NOMO-1 treated with DMSO at 0.1 percent for 48 hours (cell line): ENCODE data around the gene EFCAB13.
"Not testable (repeated sequence)": the region's sequence is repeated elsewhere in the genome, so short reads cannot be mapped to it uniquely, and the experiment has no call there.

ENCODE experiments used
- DNase-seq: peaks from one replicate; lab custom pipeline; 2025; ENCODE audit not compliant: unreplicated experiment; lab: John Stamatoyannopoulos, UW

Gene EFCAB13

DNA sequence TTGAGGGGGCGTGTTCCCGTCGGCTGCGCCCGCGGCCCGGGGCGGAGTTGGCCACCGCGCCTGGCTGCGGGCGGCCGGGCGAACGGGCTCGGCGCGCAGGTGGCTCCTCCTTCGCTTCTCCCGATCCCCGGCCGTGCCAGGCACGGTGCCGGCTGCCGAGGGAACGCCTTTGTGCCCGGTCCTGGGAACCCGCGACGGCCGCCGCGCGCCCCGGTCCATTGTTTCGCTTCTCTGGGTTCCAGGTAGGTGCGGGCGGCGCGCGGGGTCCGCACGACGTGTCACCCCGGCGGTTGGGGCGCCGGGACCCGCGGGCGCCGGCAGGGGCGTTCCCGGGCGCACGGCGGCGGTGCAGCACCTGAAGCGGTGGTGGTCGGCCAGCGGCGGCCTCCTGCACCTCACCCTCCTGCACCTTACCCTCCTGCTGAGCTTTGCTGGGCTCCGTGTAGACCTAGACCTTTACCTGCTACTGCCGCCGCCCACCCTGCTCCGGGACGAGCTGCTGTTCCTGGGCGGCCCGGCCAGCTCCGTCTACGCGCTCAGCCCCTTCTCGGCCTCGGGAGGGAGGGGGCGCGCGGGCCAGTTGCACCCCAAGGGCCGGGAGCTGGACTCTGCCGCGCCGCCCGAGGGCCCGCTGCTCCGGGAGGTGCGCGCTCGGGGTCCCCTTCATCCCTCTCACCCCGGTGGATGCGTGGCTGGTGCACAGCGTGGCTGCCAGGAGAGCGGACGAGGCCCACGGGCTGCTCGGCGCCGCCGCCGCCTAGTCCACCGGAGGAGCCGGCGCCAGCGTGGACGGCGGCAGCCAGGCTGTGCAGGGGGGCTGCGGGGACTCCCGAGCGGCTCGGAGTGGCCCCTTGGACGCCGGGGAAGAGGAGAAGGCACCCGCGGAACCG is 99.9 kb downstream of the EFCAB13 start:
- DNase-seq, result no peak

- DNase-seq, result not testable (repeated sequence)
Measured at GRCh38 chr17:47425233-47425632, 101.5 kb downstream of the EFCAB13 start.

DNA sequence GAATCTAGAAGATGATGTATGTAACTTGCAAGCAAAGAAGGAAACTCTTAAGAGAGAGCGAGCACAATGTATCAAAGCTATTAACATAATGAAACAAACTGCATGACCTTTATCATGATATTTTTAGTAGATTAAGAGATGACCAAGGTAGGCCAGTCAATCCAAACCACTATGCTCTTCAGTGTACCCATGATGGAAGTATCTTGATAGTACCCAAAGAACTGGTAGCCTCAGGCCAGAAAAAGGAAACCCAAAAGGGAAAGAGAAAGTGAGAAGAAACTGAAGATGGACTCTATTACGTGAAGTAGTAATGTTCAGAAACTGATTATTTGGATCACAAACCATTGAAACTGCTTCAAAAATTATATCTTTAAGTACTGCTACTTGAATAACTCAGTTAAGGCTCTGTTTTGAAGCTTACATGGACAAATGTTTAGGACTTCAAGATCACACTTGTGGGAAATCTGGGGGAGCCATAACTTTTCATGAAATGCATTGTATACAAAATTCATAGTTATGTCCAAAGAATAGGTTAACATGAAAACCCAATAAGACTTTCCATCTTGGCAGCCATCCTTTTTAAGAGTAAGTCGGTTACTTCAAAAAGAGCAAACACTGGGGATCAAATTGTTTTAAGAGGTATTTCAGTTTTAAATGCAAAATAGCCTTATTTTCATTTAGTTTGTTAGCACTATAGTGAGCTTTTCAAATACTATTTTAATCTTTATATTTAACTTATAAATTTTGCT is 102.3 kb downstream of the EFCAB13 start:
- DNase-seq, result not testable (repeated sequence)

- no peak for DNase-seq
Measured at GRCh38 chr17:47427985-47428384, 104.2 kb downstream of the EFCAB13 start.

- not testable (repeated sequence) for DNase-seq
Measured at GRCh38 chr17:47432240-47432639, 108.5 kb downstream of the EFCAB13 start.

DNA sequence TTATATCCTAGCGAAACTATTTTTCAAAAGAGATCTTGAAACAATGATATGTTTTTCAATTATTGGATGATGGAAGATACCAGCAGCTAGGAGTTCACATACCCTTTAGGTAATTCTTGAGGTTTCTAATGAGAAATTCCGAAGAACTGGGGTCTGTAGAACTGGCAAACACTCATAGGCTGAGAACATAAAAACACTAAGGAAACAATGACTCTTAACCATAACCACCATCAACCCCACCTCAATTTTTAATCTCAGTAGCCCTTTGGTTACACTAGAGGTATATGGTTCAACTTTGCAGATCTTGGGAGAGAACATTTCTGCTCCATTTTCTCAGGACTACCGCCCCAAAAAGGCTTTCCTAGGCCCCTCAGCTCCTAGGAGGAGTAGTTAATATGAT is 141.4 kb downstream of the EFCAB13 start:
- no peak for DNase-seq

DNA sequence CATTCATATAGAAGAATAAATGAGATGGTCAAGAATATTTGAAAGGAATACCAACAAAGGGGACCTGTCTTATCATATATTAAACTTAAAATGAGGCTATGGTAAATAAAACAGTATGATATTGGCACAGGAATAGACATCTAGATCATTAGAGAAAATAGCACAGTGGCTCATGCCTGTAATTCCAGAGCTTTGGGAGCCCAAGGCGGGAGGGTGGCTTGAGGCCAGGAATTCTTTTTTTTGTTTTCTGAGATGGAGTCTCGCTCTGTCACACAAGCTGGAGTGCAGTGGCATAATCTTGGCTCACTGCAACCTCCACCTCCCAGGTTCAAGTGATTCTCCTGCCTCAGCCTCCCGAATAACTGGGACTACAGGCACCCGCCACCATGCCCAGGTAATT is 143.2 kb downstream of the EFCAB13 start:
- not testable (repeated sequence) for DNase-seq

DNA sequence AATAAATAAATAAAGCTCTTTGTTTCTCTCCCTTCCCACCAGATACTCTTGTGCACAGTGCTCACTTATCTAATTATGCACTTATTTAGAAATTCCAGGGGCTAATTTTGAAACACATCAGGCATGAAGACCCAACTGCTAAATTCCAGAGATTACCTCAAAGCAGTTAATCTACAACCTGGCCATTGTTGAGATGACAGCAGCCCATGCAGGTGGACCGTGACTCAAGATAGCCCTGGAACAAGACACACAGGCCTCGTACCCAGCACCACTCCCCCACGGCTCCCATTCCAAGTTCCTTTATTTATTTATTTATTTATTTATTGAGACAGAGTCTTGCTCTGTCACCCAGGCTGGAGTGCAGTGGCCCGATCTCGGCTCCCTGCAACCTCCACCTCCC is 147.1 kb downstream of the EFCAB13 start:
- DNase-seq, result no peak

DNA sequence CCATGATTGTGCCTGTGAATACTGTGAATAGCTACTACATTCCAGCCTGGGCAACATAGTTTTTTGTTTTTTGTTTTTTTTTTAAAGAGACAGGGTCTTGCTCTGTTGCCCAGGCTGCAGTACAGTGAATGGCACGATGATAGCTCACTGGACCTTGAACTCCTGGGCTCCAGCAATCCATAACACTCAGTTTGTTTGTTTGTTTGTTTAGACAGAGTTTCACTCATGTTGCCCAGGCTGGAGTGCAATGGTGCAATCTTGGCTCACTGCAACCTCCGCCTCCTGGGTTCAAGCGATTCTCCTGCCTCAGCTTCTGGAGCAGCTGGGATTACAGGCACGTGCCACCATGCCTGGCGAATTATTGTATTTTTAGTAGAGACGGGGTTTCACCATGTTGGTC is 148.3 kb downstream of the EFCAB13 start:
- not testable (repeated sequence) for DNase-seq
